Bladder microvascular endothelial cell (primary cell): ENCODE data around the gene PADI2. TPM values are rescaled to one million over a fixed set of nuclear protein-coding genes. Genes with fewer than 3 reads are reported as not detected.

ENCODE experiments used
- total RNA-seq: library from RNA; depleted of rRNA; stranded (reverse); fragments of >200 nt; gene quantifications from 2 replicates; pipeline ENCODE4 v1.2.3, GENCODE V29; 2014

Gene PADI2
- total RNA-seq = under 0.01 and 0.38 TPM in 2 replicates

DNA sequence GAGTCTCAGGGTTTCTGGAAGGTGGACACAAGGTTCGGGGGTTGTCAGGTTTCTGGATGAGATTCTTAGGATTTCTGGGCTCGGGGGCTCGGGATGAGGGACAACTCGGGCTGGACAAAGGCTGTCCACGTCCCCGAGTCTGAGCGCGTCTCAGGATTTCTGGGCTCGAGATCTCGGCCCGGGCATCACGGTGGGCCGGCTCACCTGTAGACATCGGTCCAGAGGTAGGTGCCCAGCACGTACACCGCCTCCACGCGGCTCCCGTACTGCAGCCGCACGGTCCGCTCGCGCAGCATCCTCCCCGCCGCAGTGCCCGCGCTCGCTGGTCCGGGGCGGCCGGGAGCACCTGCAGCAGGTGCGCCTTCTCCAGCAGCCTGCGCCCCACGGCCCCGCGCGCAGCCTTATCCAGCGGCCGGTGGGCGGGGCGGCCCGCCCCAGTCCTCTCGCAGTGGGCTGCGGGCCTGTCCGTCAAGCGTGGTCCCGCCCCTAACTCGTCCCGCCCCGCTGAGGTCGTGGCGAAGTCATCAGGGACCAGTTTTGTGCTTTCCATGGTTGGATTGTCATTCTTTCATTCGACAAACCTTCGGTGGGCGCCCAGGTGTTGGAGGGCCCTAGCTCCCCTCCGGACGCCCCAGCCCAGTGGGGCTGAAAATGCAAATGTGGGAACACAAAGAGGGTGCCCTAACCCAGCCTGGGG lies at the start of gene PADI2:
Gene PADI2, minus strand, starts transcription at position 376 of the 697 bp plus-strand sequence. Its CDS starts 80 bp downstream, at position 296.

DNA sequence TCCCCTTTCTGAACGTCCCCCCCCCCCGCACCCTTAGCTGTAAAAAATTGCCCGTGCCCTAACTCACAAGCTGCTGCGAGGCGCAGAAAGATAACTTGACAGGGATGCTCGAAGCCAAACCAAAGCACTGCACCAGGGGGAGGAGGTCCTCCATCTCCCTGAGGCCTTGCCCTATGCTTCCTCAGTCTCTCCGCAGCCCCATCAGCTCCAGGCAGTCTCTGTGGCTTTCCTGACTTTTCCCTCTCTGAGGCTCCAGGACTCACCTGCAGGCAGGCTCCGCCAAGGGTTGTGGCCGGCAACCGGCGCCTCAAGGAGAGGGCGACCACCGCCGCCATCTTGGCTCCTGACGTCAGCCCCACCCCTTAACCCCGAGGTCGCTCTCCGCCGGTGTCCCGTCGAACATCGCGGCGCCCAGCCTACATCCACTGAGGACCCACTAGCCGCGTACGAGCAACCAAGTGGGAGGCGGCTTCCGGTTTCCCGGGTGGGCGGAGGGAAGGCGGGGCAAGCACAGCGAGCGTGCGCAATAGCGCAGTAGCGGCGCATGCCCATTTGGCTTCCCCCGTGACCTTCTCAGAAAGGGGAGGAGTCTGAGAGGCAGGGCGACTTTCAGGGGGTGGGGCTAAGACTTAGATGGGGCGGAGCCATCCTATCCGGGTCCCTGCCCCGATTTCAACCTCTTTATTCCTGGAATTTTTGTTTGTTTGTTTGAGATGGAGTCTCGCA lies 65.4 kb downstream of the PADI2 start, which contains the start of gene SDHB:
Gene SDHB, minus strand, starts transcription at position 348 of the 726 bp plus-strand sequence. Its CDS starts 13 bp downstream, at position 335.

Other genes starting within 250 kb of the PADI2 start
- 509 and 6,751 TPM in 2 replicates for gene RNU1-2, start 223.5 kb downstream of the PADI2 start, total RNA-seq
- 15.5 and 22.8 TPM in 2 replicates for gene CROCC, start 197.5 kb downstream of the PADI2 start, total RNA-seq
- 4.5 and 40.3 TPM in 2 replicates for gene MFAP2, start 138.8 kb downstream of the PADI2 start, total RNA-seq
- 51.5 and 152 TPM in 2 replicates for gene ATP13A2, start 107.5 kb downstream of the PADI2 start, total RNA-seq
- 127 and 133 TPM in 2 replicates for gene SDHB, start 65.4 kb downstream of the PADI2 start, total RNA-seq
- under 0.01 TPM in 2 replicates for gene PADI1, start 85.7 kb upstream of the PADI2 start, total RNA-seq
- gene PADI3, start 129.6 kb upstream of the PADI2 start, total RNA-seq = not detected in 2 replicates
- not detected in 2 replicates for gene PADI4, start 188.7 kb upstream of the PADI2 start, total RNA-seq